HFFc6 (cell line): ENCODE measurements around the gene ICAM2. TPM values are rescaled to one million over a fixed set of nuclear protein-coding genes. Genes with fewer than 3 reads are reported as not detected.
A peak's percentile ranks its signal among the peaks of the same experiment; 100 is the strongest.
"Not testable (repeated sequence)": the region's sequence is repeated elsewhere in the genome, so short reads cannot be mapped to it uniquely, and the experiment has no call there.

ENCODE experiments used
- DNase-seq: peaks from one replicate; pipeline ENCODE4 v3.0.0-alpha.2; 2018
- H3K27ac Mint-ChIP-seq: 2 replicates; pipeline ENCODE4 v1.8.0; 2020; ENCODE audit warnings: mild to moderate bottlenecking, mixed read lengths
- H3K27me3 Mint-ChIP-seq: 2 replicates; pipeline ENCODE4 v1.8.0; 2021; ENCODE audit warnings: mild to moderate bottlenecking, moderate library complexity, mixed read lengths; ENCODE audit not compliant: insufficient read depth
- H3K36me3 Mint-ChIP-seq: 2 replicates; pipeline ENCODE4 v1.8.0; 2021; ENCODE audit warnings: low read depth, mixed read lengths
- H3K4me1 Mint-ChIP-seq: 2 replicates; pipeline ENCODE4 v1.8.0; 2020; ENCODE audit warnings: low read depth, mixed read lengths
- H3K4me3 Mint-ChIP-seq: 2 replicates; pipeline ENCODE4 v1.8.0; 2020; ENCODE audit warnings: mild to moderate bottlenecking, moderate library complexity, mixed read lengths
- H3K9me3 Mint-ChIP-seq: 2 replicates; pipeline ENCODE4 v1.8.0; 2020; ENCODE audit warnings: mild to moderate bottlenecking, mixed read lengths
- total RNA-seq, 6 experiments: library from RNA; stranded (reverse); fragmentation: NEBNext Ultra II Directional; extraction: Animal tissue kit (Norgen Biotek cat#: 25700); gene quantifications; 2 replicates in 1 of 6; 3 replicates in 5 of 6; pipeline ENCODE4 v1.2.3, GENCODE V29; 2021
- TF ChIP-seq, protein P1 (sequence below): fragments of 200-600 bp; sonication (generic); IDR thresholded peaks from 2 replicates; pipeline ENCODE4 v1.5.0; 2021; ENCODE audit warnings: antibody characterized with exemption, mild to moderate bottlenecking

Gene ICAM2
- total RNA-seq, 6 experiments from 2014 or later: 0.91 to 2.5 (median 1.3) TPM

DNA sequence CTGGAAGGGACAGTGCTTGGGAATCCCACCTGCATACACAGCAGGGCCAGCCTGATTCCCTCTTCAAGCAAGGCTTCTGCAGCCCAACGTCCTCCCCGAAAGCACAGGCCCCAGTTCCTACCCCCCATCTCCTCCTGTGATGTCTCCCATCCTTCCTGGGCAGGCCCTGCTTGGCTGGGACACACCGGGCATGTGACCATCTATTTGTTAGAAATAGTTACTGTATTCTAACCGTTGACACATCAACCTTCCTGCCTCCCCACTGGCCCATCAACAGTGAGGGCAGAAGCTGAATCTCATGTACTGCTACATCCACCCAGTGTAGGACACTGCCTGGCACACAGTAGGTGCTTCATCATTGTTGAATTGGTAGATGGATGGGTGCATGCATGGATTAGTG lies 11.6 kb downstream of the ICAM2 start:
- Mint-ChIP-seq H3K4me1 (peaks cover 49% of the 10 kb centered on the region), H3K27ac (peak overlapping the region; percentile 61; the same call in 1 of the 2 replicates), H3K27me3 (peaks cover 4% of the 10 kb centered on the region), H3K9me3 (no peaks in the 10 kb centered on the region), H3K36me3 (no peaks in the 10 kb centered on the region; the same call in 1 of the 2 replicates), H3K4me3 (no peak overlapping the region)
- no peak for DNase-seq
- TF ChIP-seq, protein P1, sequence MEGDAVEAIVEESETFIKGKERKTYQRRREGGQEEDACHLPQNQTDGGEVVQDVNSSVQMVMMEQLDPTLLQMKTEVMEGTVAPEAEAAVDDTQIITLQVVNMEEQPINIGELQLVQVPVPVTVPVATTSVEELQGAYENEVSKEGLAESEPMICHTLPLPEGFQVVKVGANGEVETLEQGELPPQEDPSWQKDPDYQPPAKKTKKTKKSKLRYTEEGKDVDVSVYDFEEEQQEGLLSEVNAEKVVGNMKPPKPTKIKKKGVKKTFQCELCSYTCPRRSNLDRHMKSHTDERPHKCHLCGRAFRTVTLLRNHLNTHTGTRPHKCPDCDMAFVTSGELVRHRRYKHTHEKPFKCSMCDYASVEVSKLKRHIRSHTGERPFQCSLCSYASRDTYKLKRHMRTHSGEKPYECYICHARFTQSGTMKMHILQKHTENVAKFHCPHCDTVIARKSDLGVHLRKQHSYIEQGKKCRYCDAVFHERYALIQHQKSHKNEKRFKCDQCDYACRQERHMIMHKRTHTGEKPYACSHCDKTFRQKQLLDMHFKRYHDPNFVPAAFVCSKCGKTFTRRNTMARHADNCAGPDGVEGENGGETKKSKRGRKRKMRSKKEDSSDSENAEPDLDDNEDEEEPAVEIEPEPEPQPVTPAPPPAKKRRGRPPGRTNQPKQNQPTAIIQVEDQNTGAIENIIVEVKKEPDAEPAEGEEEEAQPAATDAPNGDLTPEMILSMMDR: no peak

DNA sequence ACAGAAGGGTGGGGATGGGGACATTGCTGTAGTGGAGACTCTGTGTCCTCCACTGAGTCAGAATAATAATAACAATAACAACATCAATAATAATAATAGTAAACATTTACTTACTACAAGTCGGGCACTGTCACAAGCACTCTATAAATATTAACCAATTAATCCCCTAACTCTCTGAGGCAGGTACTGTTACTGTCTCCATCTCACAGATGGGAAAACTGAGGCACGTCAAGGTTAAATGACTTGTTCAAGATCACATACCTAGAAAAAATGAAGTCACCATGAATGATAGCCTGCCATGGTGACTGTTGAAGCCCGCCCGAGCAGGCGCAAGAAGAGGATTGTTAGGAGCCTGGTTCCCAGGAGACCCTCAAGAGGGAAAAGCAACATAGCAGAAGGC lies 12.1 kb downstream of the ICAM2 start:
- no peak overlapping the region for H3K4me3 Mint-ChIP-seq
- H3K4me1 Mint-ChIP-seq: peaks cover 49% of the 10 kb centered on the region
- TF ChIP-seq, protein P1: no peak
- no peaks in the 10 kb centered on the region; the same call in 1 of the 2 replicates for H3K36me3 Mint-ChIP-seq
- H3K27ac Mint-ChIP-seq: peak overlapping the region; percentile 29; the same call in 1 of the 2 replicates
- DNase-seq: no peak
- H3K27me3 Mint-ChIP-seq: peaks cover 4% of the 10 kb centered on the region
- H3K9me3 Mint-ChIP-seq: no peaks in the 10 kb centered on the region

DNA sequence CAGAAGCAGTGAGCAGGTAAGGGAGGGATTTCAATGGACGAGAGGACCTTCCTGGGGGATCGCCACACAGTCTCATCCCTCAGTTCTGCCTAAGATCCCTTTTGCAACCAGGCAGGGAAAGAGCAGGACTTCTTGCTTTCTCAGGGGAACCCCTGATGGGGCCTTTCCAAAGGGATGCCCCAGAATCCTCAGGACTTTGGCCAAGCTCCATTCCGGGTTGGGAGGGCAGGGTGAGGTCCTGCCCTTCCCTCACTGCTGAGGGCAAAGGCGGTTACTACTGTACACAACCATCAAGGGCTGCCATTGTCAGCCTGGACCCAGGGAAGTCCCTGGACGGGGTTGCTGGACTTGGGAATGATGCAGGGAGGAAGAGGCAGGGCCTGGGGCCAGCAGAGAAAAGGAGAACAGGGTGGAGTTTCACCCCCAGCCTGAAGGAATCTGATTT lies 12.6 kb downstream of the ICAM2 start:
- DNase-seq: no peak
- peaks cover 49% of the 10 kb centered on the region for H3K4me1 Mint-ChIP-seq
- TF ChIP-seq, protein P1: no peak
- H3K36me3 Mint-ChIP-seq: no peaks in the 10 kb centered on the region; the same call in 1 of the 2 replicates
- H3K9me3 Mint-ChIP-seq: no peaks in the 10 kb centered on the region
- no peak overlapping the region for H3K4me3 Mint-ChIP-seq
- H3K27ac Mint-ChIP-seq: no peak overlapping the region
- peaks cover 4% of the 10 kb centered on the region for H3K27me3 Mint-ChIP-seq

DNA sequence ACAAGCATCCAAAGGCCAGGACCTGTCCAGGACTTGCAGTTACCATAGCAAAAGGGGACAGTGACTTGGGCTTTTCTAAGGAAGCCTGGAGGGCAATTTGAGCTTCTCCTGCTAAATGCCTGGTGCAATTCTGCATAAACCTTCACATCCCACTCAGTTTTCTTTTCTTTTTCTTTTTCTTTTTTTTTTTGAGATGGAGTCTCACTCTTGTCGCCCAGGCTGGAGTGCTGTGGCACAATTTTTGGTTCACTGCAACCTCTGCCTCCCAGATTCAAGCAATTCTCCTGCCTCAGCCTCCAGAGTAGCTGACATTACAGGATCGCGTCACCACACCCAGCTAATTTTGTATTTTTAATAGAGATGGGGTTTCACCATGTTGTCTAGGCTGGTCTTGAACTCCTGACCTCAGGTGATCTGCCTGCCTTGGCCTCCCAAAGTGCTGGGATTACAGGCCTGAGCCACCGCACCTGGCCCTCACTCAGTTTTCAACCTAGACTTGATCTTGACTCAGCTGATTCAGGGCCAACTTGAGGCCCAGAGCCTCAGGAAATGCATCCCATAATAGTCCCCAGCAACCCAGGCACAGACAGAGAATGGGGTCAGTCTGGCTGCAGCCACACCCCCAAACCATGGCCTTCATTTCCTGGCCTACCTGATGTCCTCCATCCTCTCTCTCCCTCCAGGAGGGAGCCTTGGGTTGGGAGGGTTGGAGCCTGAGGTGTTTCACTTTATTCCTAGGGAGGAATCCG lies 13.2 kb downstream of the ICAM2 start:
- not testable (repeated sequence) for H3K36me3 Mint-ChIP-seq, H3K27ac Mint-ChIP-seq, DNase-seq, H3K9me3 Mint-ChIP-seq, H3K27me3 Mint-ChIP-seq, H3K4me3 Mint-ChIP-seq
- H3K4me1 Mint-ChIP-seq: peaks cover 49% of the 10 kb centered on the region

DNA sequence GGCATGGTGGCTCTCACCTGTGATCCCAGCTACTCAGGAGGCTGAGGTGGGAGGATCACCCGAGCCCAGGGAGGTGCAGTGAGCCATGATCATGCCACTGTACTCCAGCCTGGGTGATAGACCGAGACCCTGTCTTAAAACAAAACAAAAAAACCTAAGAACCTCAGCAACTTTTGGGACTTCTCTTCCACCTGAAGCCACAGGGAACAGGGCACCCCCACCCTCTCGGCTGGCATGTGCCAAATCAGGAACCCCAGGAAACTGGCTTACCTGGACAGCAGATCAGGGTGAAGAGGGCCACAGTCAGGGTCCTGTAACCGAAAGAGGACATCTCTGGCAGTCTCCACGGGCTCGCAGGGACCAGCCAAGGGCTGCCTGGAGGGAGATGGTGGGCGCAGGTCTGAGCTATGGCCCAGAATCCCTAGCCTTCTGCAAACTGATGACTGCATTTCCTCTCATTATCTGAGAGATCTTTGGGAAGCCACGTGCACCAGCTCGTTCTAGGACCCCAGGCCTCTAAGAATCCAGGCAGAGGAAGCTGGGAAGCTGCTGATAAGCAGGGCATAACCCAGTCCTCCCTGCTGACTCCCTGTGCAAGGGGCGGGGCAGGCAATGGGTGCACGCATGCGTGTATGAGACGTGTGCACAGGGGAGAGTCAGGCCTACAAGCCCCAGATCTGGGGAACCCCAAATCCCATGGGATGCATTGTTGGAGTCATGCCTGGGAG lies 13.9 kb downstream of the ICAM2 start:
- H3K27ac Mint-ChIP-seq: no peak overlapping the region
- H3K36me3 Mint-ChIP-seq: no peaks in the 10 kb centered on the region; the same call in 1 of the 2 replicates
- H3K4me3 Mint-ChIP-seq: no peak overlapping the region
- TF ChIP-seq, protein P1: no peak
- H3K27me3 Mint-ChIP-seq: no peaks in the 10 kb centered on the region; the same call in 1 of the 2 replicates
- peaks cover 49% of the 10 kb centered on the region for H3K4me1 Mint-ChIP-seq
- no peak for DNase-seq
- no peaks in the 10 kb centered on the region for H3K9me3 Mint-ChIP-seq

DNA sequence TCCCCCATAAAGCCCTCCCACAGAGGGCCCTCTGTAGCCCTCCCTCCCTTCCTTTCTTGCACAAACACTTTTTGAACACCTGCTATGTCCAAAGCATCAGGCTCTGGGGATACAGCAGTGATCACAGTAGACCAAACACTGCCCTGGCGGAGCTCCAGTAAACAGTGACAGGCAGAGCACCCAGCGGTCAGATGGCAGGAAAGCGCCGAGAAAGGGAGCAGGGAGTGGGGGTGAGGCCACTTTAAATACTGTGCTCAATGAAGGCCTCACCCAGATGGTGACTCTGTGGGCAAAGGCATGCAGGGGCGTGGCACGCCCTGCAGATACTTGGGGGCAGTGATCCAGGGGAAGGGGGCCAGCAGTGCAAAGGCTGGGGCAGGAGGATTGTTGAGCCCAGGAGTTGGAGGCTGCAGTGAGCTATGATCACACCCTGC lies 14.7 kb downstream of the ICAM2 start:
- no peaks in the 10 kb centered on the region for H3K9me3 Mint-ChIP-seq
- peaks cover 49% of the 10 kb centered on the region for H3K4me1 Mint-ChIP-seq
- no peak for DNase-seq
- H3K4me3 Mint-ChIP-seq: no peak overlapping the region; the same call in 1 of the 2 replicates
- no peak overlapping the region for H3K27ac Mint-ChIP-seq
- no peaks in the 10 kb centered on the region; the same call in 1 of the 2 replicates for H3K36me3 Mint-ChIP-seq
- TF ChIP-seq, protein P1: no peak
- no peaks in the 10 kb centered on the region; the same call in 1 of the 2 replicates for H3K27me3 Mint-ChIP-seq
